Measurements from ENCODE around the gene AURKAIP1. TPM values are rescaled to one million over a fixed set of nuclear protein-coding genes. Genes with fewer than 3 reads are reported as not detected.

Gene AURKAIP1
- total and polyA plus RNA-seq, 9 of the 15 experiments (the other 6 are each of a cell fraction or from before 2014, with no cell fraction given) = 7.8 to 478 (median 92.0) TPM

- TF ChIP-seq ATF1 (CRISPR knock-in tag; IDR thresholded peaks at IDR 0.05) (no peak), ATF1 (tag; IDR thresholded peaks at IDR 0.05) (peak; percentile 33; the same call in 1 of the 2 replicates), RHOXF2B (CRISPR knock-in tag; conservative IDR thresholded peaks at IDR 0.05) (no peak), ZNF124 (CRISPR knock-in tag; IDR thresholded peaks at IDR 0.05) (no peak), HNRNPLL (IDR thresholded peaks at IDR 0.05; ENCODE audit: low read depth, low read length, poor library complexity, severe bottlenecking) (no peak), RFX1 (IDR thresholded peaks at IDR 0.05) (no peak), ZNF324 (CRISPR knock-in tag; IDR thresholded peaks at IDR 0.05) (no peak)
Measured at GRCh38 chr1:1390675-1391074, 15.7 kb upstream of the AURKAIP1 start (continued).

DNA sequence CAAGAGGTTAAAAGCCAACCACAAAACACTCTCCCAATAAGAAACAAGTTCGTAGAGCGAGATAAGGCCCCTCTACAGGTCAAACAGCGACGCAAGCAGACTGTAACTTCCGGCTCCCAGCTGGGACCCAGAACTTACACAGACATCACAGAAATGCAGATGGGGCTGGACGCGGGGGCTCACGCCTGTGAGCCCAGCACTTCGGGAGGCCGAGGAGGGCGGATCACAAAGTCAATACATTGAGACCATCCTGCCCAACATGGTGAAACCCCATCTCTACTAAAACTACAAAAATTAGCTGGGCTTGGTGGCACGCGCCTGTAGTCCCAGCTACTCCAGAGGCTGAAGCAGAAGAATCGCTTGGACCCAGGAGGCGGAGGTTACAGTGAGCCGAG, 13.1 kb upstream of the AURKAIP1 start:
- no TSS peak for BruUV-seq (replicated peaks)
- POLR2A ChIA-PET = interaction anchor here (0.6 to 7.1 kb wide), 4 partner anchors 9 to 51 kb away, joined by 3 to 58 read pairs (median 28); partner anchors contain the start of genes AURKAIP1 and CCNL2
- CTCF ChIA-PET (ENCODE audit: low intra/inter-chr PET ratio) = no interaction called here

More for the DNA sequence above, 13.1 kb upstream of the AURKAIP1 start:
- no peak overlapping the region for H3K4me2 ChIP-seq (ENCODE audit: insufficient read depth, low read length)
- H3K4me3 ChIP-seq = no peak overlapping the region
- H4K20me1 ChIP-seq (replicated peaks; ENCODE audit: control insufficient read depth, insufficient read depth, low read length) = no peaks in the 10 kb centered on the region
- ATAC-seq (no peak), DNase-seq (ENCODE audit: extremely low read depth in 1 of 4, low spot score in 3 of 4) (no peak), FAIRE-seq (no peak)
- H3K27me3 ChIP-seq (ENCODE audit: control insufficient read depth in 2 of 2, insufficient read depth in 2 of 2, low read length in 2 of 2) = no peaks in the 10 kb centered on the region
- H2AFZ ChIP-seq (ENCODE audit: low read depth, low read length) = no peak overlapping the region
- no peak overlapping the region for H3K9ac ChIP-seq (ENCODE audit: insufficient read depth in 1 of 2, low read depth in 2 of 2, low read length in 2 of 2)
- in situ Hi-C loops (cut with MboI) (no loop called here), intact Hi-C loops (cut with micrococcal nuclease) (no loop called here)
- TF ChIP-seq ATF7 (IDR thresholded peaks at IDR 0.05) (no peak), CEBPG (CRISPR knock-in tag; IDR thresholded peaks at IDR 0.05) (0 out of 2 replicates have a peak, but pooled peaks have one; percentile 35), CEBPG (tag; conservative IDR thresholded peaks at IDR 0.05 in 1 of 2, IDR thresholded peaks at IDR 0.05 in 1 of 2) (no peak)
- TF ChIP-seq, protein P1, sequence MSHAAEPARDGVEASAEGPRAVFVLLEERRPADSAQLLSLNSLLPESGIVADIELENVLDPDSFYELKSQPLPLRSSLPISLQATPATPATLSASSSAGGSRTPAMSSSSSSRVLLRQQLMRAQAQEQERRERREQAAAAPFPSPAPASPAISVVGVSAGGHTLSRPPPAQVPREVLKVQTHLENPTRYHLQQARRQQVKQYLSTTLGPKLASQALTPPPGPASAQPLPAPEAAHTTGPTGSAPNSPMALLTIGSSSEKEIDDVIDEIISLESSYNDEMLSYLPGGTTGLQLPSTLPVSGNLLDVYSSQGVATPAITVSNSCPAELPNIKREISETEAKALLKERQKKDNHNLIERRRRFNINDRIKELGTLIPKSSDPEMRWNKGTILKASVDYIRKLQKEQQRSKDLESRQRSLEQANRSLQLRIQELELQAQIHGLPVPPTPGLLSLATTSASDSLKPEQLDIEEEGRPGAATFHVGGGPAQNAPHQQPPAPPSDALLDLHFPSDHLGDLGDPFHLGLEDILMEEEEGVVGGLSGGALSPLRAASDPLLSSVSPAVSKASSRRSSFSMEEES (CRISPR knock-in tag; IDR thresholded peaks at IDR 0.05) = no peak
- 94% methylated on average over 16 of the region's 16 CpGs for WGBS (ENCODE audit: insufficient coverage, low coverage, missing lambda C conversion rate)
- H3K4me1 ChIP-seq (replicated peaks in 1 of 2; ENCODE audit: control insufficient read depth in 2 of 2, insufficient read depth in 2 of 2, low read length in 2 of 2) = peaks cover 6 to 12% of the 10 kb centered on the region in 2 experiments; a peak in 4 of 5 replicates
- peaks cover 78% of the 10 kb centered on the region for H3K36me3 ChIP-seq (ENCODE audit: control insufficient read depth, insufficient read depth, low read length)
- peaks cover 10% of the 10 kb centered on the region; the same call in 1 of the 3 replicates for H3K79me2 ChIP-seq (ENCODE audit: control insufficient read depth, insufficient read depth, low read length)
- H3K9me3 ChIP-seq (replicated peaks; ENCODE audit: control insufficient read depth, insufficient read depth, low read depth, low read length) = no peaks in the 10 kb centered on the region
- H3K9me1 ChIP-seq (ENCODE audit: control insufficient read depth, insufficient read depth, low read length) = no peaks in the 10 kb centered on the region
- no peak overlapping the region for H3K27ac ChIP-seq (ENCODE audit: extremely low read depth, low read depth, low read length)

Data from K562 (cell line).